ENCODE measurements around the gene OCIAD2. TPM values are rescaled to one million over a fixed set of nuclear protein-coding genes. Genes with fewer than 3 reads are reported as not detected.

OCIAD2 gene
- total and polyA plus RNA-seq, 2 of the 8 experiments (the other 6 are each of a cell fraction or from before 2014, with no cell fraction given), result 105 to 122 TPM

DNA sequence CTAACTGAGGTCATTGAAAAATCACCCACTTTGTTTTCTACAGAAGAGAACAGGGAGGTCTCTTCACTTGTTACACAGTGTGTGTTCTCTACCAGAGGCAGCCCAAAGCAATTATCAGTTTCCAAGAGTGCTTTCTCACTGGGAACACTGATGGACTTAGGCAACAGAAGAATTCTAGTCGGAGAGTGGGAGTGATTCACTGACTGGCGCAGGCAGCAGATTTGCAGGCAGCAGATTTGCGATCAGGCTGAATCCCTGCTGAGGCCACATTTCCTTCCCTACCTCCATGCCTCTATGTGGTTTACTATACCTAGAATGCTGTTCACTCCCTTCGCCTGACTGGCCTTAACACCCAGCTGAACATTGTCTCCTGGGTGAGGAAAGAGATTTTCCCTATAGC, 6.6 kb downstream of the OCIAD2 start:
- Histone ChIP-seq H4K20me1 (replicated peaks in 1 of 2; ENCODE audit: control insufficient read depth in 1 of 2, insufficient read depth in 2 of 2, low read length in 2 of 2) (peaks cover 0 to 4% of the 10 kb centered on the region in 2 experiments), H3K4me3 (ENCODE audit: extremely low read depth in 1 of 4, insufficient read depth in 2 of 4, low read depth in 3 of 4, low read length in 4 of 4) (no peak overlapping the region), H2AK5ac (ENCODE audit: low read depth, low read length) (no peak overlapping the region), H3K79me2 (ENCODE audit: control insufficient read depth in 1 of 2, insufficient read depth in 2 of 2, low read length in 2 of 2) (no peaks in the 10 kb centered on the region), H3K4ac (replicated peaks; ENCODE audit: insufficient read length, low read depth, low read length) (no peak overlapping the region), H2BK5ac (ENCODE audit: low read depth, low read length) (no peak overlapping the region), H2AFZ (ENCODE audit: low read length) (no peak overlapping the region), H3K18ac (ENCODE audit: extremely low read depth, low read length) (no peak overlapping the region), H2BK20ac (ENCODE audit: low read length) (no peak overlapping the region), H3K14ac (ENCODE audit: insufficient read length) (no peak overlapping the region), H3K56ac (replicated peaks; ENCODE audit: insufficient read length, low read depth, low read length) (no peak overlapping the region), H3K9me3 (ENCODE audit: insufficient read depth in 2 of 2, low read depth in 1 of 2, low read length in 1 of 2) (no peaks in the 10 kb centered on the region), H3K23me2 (ENCODE audit: low read depth, low read length) (no peaks in the 10 kb centered on the region), H2BK15ac (ENCODE audit: low read length) (no peak overlapping the region), H4K91ac (replicated peaks; ENCODE audit: insufficient read length, low read length) (no peak overlapping the region), H3K23ac (ENCODE audit: insufficient read length) (no peak overlapping the region), H3K79me1 (ENCODE audit: low read depth, low read length) (no peaks in the 10 kb centered on the region; the same call in 1 of the 2 replicates), H3K4me1 (replicated peaks in 1 of 4; ENCODE audit: control insufficient read depth in 3 of 4, insufficient read depth in 4 of 4, low read length in 3 of 4) (no peaks in the 10 kb centered on the region), H2BK12ac (ENCODE audit: low read depth, low read length) (no peak overlapping the region), H3K9ac (replicated peaks in 1 of 4; ENCODE audit: extremely low read depth in 1 of 4, low read depth in 3 of 4, low read length in 3 of 4) (no peak overlapping the region), H4K5ac (ENCODE audit: insufficient read length, low read depth, low read length) (no peak overlapping the region), H3K36me3 (ENCODE audit: control insufficient read depth in 2 of 4, insufficient read depth in 4 of 4, low read length in 3 of 4) (peaks cover 6 to 26% (median 17%) of the 10 kb centered on the region in 4 experiments; a peak in 7 of 8 replicates), H3K27ac (ENCODE audit: low read depth, low read length) (no peak overlapping the region), H3K27me3 (replicated peaks in 1 of 4; ENCODE audit: control insufficient read depth in 3 of 4, extremely low read depth in 1 of 4, insufficient read depth in 3 of 4, low read length in 3 of 4) (no peaks in the 10 kb centered on the region), H4K8ac (ENCODE audit: extremely low read depth, insufficient read depth, low read length) (no peak overlapping the region), H3K4me2 (ENCODE audit: insufficient read depth in 1 of 2, low read depth in 2 of 2, low read length in 2 of 2) (no peak overlapping the region), H2BK120ac (replicated peaks; ENCODE audit: low read depth, low read length) (no peak overlapping the region)
- 81% methylated on average over 4 of the region's 4 CpGs; no CpG with 5 or more reads in 1 of the 2 experiments for WGBS, 2 experiments (ENCODE audit: extremely low coverage in 1 of 2, insufficient coverage in 1 of 2, insufficient read length in 1 of 2, insufficient replicate concordance in 2 of 2, low coverage in 1 of 2, low lambda C conversion rate in 2 of 2, missing lambda C conversion rate in 1 of 2)
- POLR2A ChIA-PET (ENCODE audit: partially characterized antibody), result interaction anchor here (2.4 kb wide), 1 partner anchor 15 kb away, joined by 10 read pairs; no protein-coding TSS in a partner anchor
- CTCF ChIA-PET (ENCODE audit: partially characterized antibody), result interaction anchor here (0.6 kb wide), 1 partner anchor 47 kb away, joined by 5 read pairs; no protein-coding TSS in a partner anchor
- FAIRE-seq (no peak), DNase-seq (ENCODE audit: low read depth in 1 of 2, low spot score in 2 of 2) (no peak)
- no peak for TF ChIP-seq SUZ12 (IDR thresholded peaks at IDR 0.05; ENCODE audit: low read length)
- no peak for TF ChIP-seq KDM1A (IDR thresholded peaks at IDR 0.05; ENCODE audit: borderline replicate concordance, low read length)
